GM19099 (cell line): ENCODE measurements around the gene KATNIP.
A peak's percentile ranks its signal among the peaks of the same experiment; 100 is the strongest.

Experiments used
- POLR2A ChIP-seq: IDR thresholded peaks from 3 replicates; pipeline ENCODE4 v1.6.1; 2011; ENCODE audit warnings: low read depth; ENCODE audit not compliant: insufficient read length; ENCODE audit errors: extremely low read depth

The KATNIP gene

GRCh38 chr16:27549746-27550581, at the start of gene KATNIP, which contains the start of gene GTF3C1:
TSS of gene KATNIP (plus strand) at chr16:27550144. CDS start at chr16:27550171, 27 bp downstream.
TSS of gene GTF3C1 (minus strand) at chr16:27549913. CDS start at chr16:27549890, 23 bp downstream.
- peak; percentile 68 for TF ChIP-seq POLR2A

- no peak for TF ChIP-seq POLR2A
These were observed 49.1 kb upstream of the KATNIP start for GRCh38 chr16:27500801-27501200.

- TF ChIP-seq POLR2A: no peak
These were observed 46.3 kb upstream of the KATNIP start for GRCh38 chr16:27503662-27504061.

GRCh38 chr16:27505297-27506236, 44.4 kb upstream of the KATNIP start:
- TF ChIP-seq POLR2A: no peak

GRCh38 chr16:27506771-27507170, 43.2 kb upstream of the KATNIP start:
- no peak for TF ChIP-seq POLR2A

DNA sequence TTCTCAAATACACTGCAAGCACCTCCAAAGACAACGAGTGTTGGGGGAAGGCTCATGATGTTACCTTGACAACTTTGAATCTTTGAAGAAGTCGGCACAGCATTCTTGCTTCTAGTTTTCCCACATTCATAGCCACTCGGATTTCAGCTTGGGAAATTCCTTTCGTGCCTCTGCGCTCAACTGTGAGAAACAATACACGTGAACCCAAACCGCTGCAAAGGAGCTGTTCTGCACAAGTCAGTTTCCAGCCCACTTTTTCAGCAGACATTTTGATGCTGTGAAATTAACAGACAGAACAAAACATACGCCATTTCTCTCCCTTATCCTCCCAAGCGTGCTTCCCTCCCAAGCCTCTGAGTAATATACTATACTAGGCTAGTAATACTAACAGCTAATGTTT, 41.5 kb upstream of the KATNIP start:
- no peak for TF ChIP-seq POLR2A

- no peak for TF ChIP-seq POLR2A
These were observed 38.1 kb upstream of the KATNIP start for GRCh38 chr16:27511657-27512448.

DNA sequence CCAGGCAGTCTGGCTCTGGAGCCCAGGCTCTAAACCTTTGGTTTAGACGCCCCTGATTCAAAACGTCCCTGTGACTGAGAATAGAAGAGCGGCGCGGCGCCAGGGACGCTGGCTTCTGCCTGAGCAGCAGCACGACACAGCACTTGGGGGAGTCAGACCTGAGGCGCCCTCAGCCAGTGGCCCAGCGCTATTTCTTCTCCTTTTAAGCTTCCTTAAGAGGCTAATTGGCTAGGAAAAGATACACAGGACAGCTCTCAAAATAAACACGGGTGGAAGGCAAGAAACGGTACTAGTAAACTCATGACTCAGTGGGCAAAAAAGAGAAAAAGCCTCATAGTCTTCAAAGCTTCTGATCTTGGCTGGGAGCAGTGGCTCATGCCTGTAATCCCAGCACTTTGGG, 35.1 kb upstream of the KATNIP start:
- no peak for TF ChIP-seq POLR2A

- TF ChIP-seq POLR2A: no peak
These were observed 34.0 kb upstream of the KATNIP start for GRCh38 chr16:27515874-27516353.

- no peak for TF ChIP-seq POLR2A
These were observed 33.6 kb upstream of the KATNIP start for GRCh38 chr16:27516365-27516764.

- no peak for TF ChIP-seq POLR2A
These were observed 32.3 kb upstream of the KATNIP start for GRCh38 chr16:27517664-27518063.

GRCh38 chr16:27518226-27518625, 31.7 kb upstream of the KATNIP start:
- no peak for TF ChIP-seq POLR2A

DNA sequence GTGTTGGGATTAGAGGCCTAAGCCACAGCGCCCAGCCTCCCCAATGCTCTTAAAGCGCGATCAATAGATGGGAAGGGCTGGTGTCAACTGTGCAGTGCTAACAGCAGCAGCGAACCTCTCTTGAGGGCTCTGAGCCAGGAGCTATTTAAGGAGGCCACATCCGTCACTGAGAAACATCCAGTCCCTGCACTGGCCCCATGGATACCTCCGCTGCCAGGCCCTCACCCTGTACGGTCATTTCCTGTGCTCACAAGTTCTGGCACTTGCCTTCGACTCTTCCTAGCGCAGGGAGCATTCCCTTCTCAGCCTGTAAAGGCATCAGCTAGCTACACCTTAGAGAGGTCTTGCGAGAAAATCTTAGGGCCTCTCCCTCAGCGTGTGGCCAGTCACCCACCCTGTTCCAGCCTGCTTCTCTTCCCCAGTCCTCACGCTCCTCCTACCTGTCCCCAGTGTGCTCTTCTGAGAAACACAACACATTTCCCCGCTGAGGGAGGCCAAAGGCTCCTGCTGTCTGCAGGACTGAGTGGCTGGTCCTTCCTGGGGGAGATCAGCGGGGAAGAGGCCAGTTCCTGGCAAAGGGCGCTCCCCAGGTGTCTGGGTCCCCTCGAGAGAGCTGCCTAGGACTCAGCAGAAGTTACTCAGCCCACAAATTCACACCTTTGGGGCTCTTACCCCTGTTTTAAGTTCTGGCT, 28.8 kb upstream of the KATNIP start:
- no peak for TF ChIP-seq POLR2A

GRCh38 chr16:27522173-27522707, 27.7 kb upstream of the KATNIP start:
- TF ChIP-seq POLR2A: no peak
